GM18508 (cell line): ENCODE results near the gene NXT1.

Source experiments
- ATAC-seq: cut with Tn5 transposase; IDR thresholded peaks from one replicate; pipeline ENCODE4 v1.9.1; 2021; ENCODE audit warnings: moderate number of reproducible peaks; ENCODE audit not compliant: insufficient read depth, unreplicated experiment

Gene NXT1

DNA sequence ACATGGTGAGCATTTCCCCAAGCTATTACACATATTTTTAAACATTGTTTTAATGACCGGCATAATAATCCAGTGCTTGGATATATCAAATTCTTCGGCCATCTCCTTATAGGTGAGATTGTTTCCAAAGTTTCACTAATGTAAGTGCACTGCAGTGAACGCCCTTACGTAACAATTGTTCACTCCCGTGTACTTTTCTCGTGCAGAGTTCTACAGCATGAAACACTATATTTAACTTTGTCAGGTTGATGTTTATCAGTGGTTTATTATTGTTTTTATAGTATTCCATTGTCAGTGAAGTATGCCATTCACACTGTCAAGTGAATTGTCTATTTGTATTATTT lies 7.9 kb downstream of the NXT1 start:
- no peak for ATAC-seq

DNA sequence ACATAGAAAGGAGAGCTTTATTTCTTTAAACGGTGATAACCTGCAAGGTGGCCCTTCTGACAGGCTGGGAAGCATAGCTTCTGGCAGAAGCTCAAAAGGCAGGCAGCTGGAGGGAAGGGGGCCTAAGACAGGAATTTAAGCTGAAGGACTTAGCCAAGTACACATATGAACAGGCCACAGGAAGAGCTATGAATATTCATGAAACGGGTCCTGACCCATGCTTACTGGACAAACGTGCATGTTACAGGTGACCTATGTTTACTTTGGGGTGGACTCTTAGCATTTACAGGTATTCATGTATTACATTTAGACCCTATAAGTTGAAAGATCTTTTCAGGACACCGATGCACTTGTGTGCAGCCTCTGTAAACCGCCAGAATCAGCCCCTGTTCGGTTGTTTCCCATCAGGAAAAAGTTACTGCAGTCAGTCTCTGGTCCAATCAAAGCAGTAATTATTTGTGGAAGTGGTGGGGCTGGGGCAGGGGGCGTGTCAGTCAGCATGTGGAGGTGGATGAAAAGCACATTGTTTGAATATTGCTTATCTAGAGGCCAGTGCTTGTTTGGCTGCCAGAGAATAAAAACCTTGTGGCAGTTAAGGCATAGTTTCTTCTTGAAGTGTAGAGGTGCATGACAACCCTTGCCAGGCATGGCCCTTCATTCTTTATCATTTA lies 8.5 kb downstream of the NXT1 start:
- ATAC-seq = no peak

DNA sequence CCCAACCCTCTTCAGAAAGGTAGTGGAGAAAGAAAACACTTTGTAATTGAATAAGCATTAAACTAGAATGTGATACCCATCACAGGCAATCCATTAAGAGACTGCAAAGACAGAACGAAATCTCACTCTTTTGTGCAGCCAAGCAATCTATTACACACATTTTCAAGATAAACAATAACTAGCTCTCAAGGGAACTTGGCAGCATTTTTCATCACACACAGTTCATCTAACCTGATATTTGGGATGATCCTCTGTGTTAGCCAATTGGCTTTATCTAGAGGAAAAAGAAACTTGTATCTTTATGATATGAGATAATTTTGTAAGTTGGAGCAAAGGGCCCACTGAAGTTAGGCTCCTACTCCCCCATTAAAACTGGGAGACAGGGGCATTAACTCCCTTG lies 9.9 kb downstream of the NXT1 start:
- no peak for ATAC-seq

DNA sequence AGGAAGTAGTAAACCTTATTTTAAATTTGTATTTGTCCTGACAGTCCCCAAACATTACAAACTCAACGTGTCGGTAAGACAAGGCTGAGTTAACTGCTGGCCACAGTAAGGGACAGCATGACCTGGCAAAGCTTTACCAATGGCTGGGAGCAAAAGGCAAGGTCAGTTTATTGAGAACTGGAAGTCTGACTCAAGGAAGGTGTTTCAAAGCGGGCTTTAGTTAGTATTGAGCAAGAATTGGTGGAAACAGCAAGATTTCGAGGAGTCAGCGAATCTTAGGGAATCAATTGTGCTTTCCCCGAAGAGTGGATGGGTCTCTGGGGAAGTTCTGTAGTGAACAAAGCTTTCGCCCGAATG lies 10.5 kb downstream of the NXT1 start:
- ATAC-seq = no peak

DNA sequence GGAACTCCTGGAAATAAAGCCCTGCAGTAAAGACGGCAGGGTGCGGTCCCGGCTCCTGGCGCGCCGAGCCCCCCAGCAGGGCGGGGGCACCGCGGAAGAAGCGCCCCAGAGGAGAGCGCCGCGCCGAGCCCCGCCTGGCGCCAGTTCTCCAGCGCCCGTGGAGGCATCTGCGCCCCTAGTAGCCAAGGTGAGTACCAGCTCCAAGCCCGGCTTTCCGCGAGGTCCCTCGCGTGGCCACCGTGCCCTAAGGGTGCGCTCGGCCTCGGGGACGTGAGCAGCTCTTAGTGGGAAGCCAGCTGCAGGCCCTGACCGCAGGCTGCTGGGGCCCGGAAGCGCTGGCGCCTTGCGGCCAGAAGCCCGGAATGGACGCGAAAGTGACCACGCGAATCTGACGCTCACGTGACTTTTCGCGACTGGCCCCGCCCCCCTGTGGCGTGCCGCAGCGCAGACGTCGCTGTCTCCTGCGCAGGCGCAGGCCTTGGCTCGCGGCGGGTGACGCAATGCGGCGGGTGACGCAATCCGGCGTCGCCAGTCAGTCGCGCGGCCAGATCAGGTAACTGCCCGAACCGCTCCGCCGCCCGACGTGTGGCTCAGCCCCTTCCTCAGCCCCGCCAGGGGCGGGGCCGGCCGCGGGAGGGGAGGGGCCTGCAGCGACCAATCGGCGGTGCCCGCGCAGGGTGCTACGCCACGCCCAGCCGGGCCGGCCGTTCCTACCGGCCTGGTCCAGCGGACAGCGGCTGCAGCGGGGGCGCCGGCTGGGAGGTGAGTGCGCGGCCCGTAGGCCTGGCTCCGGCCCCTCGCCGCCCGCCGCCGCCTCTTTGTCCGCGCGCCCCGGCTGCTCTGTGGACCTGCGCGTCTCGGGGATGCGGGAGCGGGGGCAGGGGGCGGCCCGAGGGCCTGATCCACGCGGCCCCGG lies 11.1 kb downstream of the NXT1 start, which contains the start of gene GZF1:
TSS of gene GZF1 (plus strand) at position 707 of the 916 bp plus-strand sequence. CDS start 2,202 bp downstream, outside the sequence.
- ATAC-seq = peak; percentile 38

DNA sequence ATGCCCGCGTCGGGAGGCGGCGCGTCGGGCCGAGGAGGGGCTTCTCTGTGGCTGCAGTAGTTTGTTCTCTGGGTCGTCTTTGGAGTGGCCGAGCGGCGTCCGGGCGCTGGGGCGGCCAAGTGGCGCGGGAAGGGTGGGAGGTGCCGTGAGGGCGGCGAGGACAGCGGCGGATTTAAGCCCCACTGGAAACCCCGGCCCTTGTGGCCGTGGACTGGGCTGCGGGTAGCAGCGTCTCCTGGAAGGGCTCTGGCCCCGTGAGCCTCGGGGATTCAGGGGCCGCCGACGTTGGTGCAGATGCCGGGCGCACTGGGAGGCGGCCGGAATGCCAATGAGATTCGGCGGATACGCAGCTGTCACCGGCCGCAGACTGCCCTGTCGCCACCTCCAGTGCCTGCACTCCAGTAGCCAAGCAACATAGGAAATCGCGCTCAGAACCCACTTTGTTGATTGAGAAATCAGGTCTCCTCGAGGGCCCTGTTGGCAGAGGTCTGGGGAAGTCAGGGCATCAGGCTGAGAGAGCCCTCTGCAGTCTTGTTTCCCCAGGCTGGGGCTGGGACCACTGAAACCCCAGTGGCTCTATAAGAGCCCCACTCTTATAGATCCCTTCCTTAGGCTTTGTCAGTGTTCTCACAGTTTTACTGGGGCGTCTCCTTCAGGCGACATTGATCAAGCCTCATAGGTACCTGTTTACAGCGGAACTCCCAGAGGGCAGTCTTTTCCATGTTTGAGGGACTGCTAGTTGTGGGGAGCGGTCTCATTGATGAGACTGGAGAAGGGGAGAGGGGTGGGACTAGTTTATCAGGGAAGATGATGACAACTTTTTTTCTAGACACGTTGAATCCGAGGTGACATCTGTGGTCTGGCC lies 12.0 kb downstream of the NXT1 start:
- ATAC-seq = no peak

DNA sequence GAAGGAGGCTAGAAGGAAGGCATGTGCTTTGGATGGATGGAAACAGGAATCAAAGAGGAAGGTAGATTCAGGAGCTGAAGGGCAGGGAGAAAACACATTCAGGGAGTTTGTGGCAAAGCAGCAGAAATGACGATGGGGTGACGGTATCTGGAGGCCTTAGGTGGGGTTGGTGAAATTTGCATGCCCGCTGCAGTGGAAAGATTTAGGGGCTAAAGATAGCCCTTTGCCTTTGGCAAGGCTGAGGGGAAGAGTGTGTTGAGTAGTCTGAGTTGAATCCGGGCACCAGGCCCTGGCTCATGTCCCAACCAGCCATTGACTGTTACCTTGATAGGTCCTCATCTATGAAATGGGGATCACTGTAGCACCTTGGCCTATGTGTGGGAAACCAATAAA lies 12.7 kb downstream of the NXT1 start:
- ATAC-seq = no peak

DNA sequence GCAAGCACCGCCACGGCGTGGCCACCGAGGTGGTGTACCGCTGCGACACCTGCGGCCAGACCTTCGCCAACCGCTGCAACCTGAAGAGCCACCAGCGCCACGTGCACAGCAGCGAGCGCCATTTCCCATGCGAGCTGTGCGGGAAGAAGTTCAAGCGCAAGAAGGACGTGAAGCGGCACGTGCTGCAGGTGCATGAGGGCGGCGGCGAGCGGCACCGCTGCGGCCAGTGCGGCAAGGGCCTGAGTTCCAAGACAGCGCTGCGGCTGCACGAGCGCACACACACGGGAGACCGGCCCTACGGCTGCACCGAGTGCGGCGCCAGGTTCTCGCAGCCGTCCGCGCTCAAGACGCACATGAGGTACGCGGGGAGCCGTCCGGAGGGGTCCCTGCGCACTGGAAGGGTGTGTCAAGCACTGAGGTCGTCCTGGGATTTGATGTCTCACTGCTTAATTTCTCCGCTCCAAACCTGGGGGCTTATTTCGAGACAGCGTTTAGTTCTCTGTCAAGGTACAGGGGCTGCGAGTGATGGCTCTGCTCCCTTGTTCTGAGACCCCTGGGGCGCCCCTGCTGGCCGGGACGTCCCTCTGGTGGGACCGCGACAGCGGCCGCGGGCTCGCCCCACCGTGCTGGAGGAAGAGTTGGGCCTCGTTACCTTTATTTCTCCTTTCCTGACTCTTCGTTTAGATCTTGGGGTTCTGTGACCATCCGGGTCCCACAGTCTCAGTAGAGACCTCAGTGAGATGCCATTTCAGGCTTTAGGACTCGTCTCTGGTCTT lies 15.0 kb downstream of the NXT1 start:
- ATAC-seq = no peak

DNA sequence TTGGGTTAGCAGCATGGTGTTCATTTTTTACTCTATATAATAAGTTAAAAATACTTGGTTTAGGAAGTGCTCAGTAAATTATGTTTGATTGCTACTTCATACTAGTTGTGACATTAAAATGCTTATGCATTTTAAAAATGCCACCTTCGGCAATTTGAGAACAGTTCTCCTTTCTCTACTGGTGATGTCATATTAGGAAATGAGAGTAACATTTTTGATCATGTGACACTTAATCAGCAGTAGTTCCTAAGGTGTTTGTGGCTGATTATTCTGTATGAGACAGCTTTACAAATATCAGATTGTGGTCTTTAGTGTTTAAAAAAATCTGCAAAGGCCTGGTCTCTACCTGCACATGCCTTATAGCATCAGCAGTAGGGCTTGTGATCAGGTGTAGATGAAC lies 15.8 kb downstream of the NXT1 start:
- ATAC-seq = no peak

DNA sequence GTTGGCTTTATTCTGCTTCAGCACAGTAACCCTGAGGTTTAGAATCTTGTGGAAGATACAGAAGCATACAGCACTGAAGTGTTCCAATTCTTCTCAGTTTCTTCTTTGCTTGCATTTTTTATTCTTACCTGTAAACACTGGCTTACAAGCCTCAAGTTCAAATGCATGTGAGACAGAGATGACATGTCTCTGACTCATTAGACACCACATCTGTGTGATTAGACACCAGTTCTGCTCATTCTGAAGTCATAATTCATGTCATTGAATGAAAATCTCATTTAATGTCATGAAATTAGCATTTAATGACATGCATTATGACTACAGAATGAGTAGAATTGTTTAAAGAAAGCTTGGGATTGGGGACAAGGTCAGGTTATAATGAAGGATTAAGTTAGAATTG lies 17.2 kb downstream of the NXT1 start:
- no peak for ATAC-seq

DNA sequence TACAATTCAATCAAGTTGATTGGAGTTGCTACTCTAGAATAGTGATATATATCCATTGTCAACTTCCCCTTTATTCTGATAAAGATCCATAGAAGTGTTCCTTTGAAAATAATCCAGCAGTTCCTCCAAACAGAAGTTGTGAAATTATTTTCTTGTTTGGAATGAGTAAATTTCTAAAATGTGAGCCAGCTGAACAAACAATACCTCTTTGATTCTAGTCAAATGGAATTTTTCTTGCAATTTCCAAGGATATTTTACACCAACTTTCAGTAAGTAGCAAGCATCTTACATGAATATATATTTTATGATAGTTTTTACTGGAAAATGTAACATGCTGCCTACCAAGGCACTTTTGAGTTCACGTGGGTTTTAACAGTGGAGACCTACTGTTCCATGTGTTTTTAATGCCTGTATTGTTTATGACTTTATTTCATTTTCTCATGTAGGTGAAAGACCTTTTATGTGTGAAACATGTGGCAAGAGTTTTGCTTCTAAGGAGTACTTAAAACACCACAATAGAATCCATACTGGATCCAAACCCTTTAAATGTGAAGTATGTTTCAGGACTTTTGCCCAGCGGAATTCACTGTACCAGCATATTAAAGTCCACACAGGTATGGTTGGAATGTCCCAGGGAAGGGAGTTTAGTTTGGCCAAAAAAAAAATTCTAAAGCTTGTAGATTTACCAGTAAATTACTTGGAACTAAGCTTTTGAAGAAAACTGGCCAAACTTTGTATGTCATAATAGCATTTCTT lies 17.9 kb downstream of the NXT1 start:
- no peak for ATAC-seq

DNA sequence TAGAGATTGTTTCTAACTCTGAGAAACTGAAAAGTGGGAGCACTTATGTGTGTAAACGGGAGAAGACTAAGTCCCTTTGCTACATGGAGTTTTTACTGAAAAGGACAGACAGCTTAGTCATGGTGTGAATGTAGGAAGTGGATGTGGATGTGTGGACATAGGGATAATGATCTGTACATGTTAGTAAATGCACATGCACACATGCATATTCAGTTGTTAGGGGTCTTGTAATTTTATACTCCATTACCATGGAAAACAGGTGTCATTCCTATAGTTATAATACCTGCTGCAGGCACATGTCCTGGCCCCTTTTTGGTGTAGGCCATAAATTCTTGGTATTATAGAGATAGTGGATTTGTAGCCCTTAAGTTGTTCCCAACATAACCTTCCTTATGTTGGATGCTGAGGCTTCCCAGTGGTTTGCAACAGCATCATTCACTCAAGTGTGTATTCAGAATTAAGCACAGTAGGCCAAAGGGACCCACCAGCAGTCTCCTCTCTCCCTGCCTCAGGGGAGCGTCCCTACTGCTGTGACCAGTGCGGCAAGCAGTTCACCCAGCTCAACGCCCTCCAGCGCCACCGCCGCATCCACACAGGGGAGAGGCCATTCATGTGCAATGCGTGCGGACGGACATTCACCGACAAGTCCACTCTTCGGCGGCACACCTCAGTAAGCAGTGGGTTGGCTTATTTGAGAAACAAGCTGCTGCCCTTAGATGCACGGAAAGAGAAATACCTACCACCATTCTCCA lies 18.7 kb downstream of the NXT1 start:
- no peak for ATAC-seq

DNA sequence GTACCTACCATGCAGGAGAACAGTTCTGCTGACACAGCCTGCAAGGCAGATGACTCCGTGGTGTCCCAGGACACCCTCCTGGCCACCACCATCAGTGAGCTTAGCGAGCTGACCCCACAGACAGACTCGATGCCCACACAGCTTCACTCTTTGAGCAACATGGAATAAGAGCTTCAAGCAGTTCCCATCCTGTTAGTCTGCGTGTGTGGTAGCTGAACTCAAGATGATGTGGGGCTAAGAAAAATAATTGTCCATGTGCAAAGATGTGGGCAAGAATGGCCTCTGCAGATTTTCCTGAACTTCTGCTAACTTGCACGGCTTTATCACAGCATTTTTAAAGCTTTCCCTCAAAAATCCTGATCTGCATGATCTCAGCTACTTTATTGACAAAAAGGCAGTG lies 19.7 kb downstream of the NXT1 start:
- ATAC-seq = no peak

DNA sequence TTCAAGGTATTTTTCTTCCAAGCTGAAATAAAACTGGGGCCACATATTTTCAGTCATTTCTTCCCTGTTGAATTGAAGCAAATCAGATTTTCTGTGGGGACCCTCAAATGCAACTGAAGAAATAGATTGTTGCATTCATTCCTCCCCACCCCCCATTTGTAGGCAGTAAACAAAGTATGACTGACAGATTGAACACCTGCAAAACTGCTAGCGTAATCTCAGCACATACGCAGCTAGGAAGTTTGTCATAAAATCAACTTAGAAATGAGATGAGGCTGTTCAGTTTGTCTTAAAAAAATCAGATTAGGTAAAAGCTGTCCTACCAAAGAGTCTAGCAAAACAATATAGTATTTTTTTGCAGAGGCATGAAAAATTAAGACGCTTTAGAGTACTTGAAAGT lies 20.3 kb downstream of the NXT1 start:
- no peak for ATAC-seq

DNA sequence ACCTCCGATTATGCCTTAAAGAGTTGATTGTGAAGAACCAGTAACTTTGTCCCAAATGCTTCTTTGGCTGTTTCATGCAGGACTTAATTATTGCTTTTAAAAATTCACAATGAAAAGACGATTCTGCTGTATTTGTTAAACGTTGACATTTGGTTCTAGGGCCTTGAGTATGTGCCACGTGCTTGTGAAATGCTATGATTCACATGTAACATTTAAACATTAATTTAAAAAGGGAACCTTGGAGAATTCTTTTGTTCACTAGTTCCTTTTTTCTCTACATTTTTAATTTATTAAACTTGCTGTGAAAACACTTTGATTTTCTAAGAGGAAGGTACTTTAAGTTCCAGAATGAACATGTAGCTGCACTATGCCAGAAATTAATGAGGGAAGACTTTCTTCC lies 20.9 kb downstream of the NXT1 start:
- no peak for ATAC-seq

DNA sequence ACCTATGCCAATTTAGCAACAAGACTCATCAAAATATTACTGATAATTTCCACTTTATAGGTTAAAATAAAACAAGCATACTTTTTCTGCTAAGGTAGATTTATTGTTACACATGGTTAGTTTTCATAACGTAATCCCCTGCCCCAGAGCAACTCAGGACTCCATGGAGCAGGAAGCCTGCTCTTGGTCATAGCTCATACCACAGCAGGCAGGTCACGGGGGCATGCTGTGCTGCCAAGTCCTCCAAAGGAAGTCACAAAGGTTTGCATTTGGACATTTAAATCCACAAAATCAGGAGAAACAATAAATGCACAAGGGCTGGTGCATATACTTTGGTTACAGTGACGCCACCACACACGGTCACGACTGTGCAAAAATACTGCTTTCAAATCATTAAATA lies 23.9 kb downstream of the NXT1 start:
- no peak for ATAC-seq

DNA sequence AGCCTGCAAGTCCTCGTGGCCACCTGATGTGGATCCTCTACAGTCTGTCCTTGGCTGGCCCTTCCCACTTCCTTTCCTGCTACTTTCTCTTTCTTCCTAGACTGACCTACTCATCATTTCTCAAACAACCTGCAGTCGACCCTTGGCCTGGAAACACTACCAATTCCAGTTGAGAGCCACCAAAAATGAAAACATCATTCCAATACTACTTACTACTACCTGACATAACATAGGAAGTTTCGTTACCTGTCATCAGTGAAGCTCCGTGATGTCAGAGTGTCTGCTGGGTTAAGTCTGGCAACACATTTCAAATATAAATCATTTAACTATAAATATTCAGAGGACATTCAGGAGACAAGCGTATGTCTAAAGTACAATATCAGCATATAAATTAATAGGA lies 25.2 kb downstream of the NXT1 start:
- no peak for ATAC-seq

DNA sequence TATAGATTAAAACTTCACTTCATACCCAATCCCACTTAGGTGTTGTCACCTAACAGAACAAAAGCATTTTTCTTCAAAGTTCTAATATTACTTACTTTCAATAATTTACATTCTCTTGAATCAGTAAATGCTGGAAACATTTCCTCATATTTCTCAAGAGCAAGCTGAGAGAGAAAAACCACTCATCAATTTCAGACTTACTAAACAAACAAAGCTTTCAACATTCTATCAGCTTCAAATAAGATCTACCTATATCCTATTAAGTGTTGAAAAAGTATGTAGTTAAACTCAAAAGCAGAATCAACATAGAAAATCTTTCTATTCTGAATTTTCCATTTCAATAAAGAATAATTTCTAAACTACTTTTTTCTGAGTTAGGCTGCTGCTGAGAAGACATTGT lies 29.2 kb downstream of the NXT1 start:
- ATAC-seq = no peak

DNA sequence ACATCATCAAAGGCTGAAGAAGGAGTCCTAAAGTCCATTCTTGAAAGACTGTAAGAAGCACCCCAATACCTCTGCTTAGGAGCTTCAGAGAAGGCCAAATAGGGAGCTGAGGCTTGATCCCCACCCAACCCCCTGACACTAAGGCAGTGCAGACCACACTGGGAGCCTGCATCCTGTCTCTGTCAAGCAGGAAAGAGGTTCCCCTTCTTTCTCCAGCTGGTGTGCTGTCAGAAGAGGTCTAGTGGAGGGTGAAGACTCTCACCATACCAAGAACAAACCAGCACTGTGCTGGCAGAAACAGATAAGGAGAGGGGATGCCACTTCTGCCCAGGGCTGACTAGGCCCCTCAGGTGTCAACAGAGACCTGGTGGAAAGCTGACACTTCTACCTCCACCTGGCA lies 31.3 kb downstream of the NXT1 start:
- ATAC-seq = no peak
